PFSK-1 (cell line): Measurements from ENCODE around the gene ING2.

Experiments
- FOXP2 ChIP-seq: optimal IDR thresholded peaks from 2 replicates; pipeline ENCODE3; 2011; ENCODE audit warnings: borderline replicate concordance, control low read depth, inconsistent platforms; ENCODE audit not compliant: insufficient read depth; ENCODE audit errors: extremely low read length, extremely low read depth
- POLR2AphosphoS5 ChIP-seq: IDR thresholded peaks from 2 replicates; pipeline ENCODE4 v1.6.1; 2012; ENCODE audit warnings: low read depth, mild to moderate bottlenecking, control low read depth, low read length, moderate library complexity
- REST ChIP-seq, 2 experiments: IDR thresholded peaks; 2 replicates each; pipeline versions ENCODE4 v1.6.1 to v1.8.0; 2011 to 2012; ENCODE audit warnings: low read depth in 2 of 2, low read length in 2 of 2, control low read depth in 1 of 2, inconsistent platforms in 1 of 2, mild to moderate bottlenecking in 1 of 2, moderate library complexity in 1 of 2; ENCODE audit not compliant: insufficient read depth in 1 of 2
- SIN3A ChIP-seq: IDR thresholded peaks from 2 replicates; pipeline ENCODE4 v1.6.1; 2012; ENCODE audit warnings: mild to moderate bottlenecking, low read length, moderate library complexity, borderline replicate concordance; ENCODE audit not compliant: insufficient read depth
- TAF1 ChIP-seq: IDR thresholded peaks from 2 replicates; pipeline ENCODE4 v1.6.1; 2012; ENCODE audit warnings: low read length, control low read depth, borderline replicate concordance; ENCODE audit not compliant: insufficient read depth

The ING2 gene

GRCh38 chr4:183515411-183515810, 10.6 kb downstream of the ING2 start:
- TF ChIP-seq REST (IDR thresholded peaks at IDR 0.05; ENCODE audit: insufficient read depth in 1 of 2, low read depth in 2 of 2, low read length in 2 of 2) (no peak), SIN3A (no peak), FOXP2 (no peak), TAF1 (no peak), POLR2AphosphoS5 (no peak)

- TF ChIP-seq TAF1: no peak
- TF ChIP-seq SIN3A: no peak
- TF ChIP-seq FOXP2: no peak
- TF ChIP-seq POLR2AphosphoS5: no peak
- no peak for TF ChIP-seq REST (IDR thresholded peaks at IDR 0.05; ENCODE audit: insufficient read depth in 1 of 2, low read depth in 2 of 2, low read length in 2 of 2)
These were observed 12.3 kb downstream of the ING2 start for GRCh38 chr4:183517194-183517593.

- TF ChIP-seq TAF1 (no peak), REST (IDR thresholded peaks at IDR 0.05; ENCODE audit: insufficient read depth in 1 of 2, low read depth in 2 of 2, low read length in 2 of 2) (no peak)
These were observed 12.9 kb downstream of the ING2 start for GRCh38 chr4:183517781-183518180.

- TF ChIP-seq FOXP2 (no peak), SIN3A (no peak), REST (IDR thresholded peaks at IDR 0.05; ENCODE audit: insufficient read depth in 1 of 2, low read depth in 2 of 2, low read length in 2 of 2) (no peak), POLR2AphosphoS5 (no peak), TAF1 (no peak)
These were observed 18.0 kb downstream of the ING2 start for GRCh38 chr4:183522821-183523220.

GRCh38 chr4:183527326-183527725, 22.5 kb downstream of the ING2 start:
- no peak for TF ChIP-seq POLR2AphosphoS5
- no peak for TF ChIP-seq FOXP2
- no peak for TF ChIP-seq TAF1
- no peak for TF ChIP-seq SIN3A
- no peak for TF ChIP-seq REST (IDR thresholded peaks at IDR 0.05; ENCODE audit: insufficient read depth in 1 of 2, low read depth in 2 of 2, low read length in 2 of 2)
